GM23248 (cell line): Measurements from ENCODE around the gene GLB1L2.

ENCODE experiments used
- EZH2 ChIP-seq: fragments of 200-600 bp; sonication (generic); IDR thresholded peaks from 2 replicates; pipeline ENCODE4 v1.6.1; 2018; ENCODE audit warnings: antibody characterized with exemption, mild to moderate bottlenecking; ENCODE audit not compliant: insufficient read depth, poor library complexity, severe bottlenecking
- EZH2phosphoT487 ChIP-seq: fragments of 200-600 bp; sonication (generic); IDR thresholded peaks from 2 replicates; pipeline ENCODE4 v1.6.1; 2018; ENCODE audit warnings: antibody characterized with exemption, moderate library complexity, mild to moderate bottlenecking, low read depth; ENCODE audit not compliant: insufficient read depth

DNA sequence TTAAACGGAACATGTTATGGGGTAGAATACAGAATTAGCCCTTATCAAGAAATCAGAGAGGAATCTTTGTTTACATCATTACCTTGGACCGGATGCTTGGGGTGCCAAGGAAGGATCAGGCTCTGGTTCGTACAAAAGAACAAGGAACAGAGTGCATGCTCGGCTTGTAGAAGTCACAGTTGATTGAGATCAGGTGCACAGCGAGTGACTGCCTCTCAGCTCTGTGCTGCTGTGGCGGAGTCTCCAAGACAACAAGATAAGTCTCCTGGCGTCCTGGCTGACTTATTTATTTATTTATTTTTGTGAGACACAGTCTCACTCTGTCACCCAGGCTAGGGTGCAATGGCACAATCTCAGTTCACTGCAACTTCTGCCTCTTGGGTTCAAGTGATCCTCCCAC is 31.8 kb downstream of the GLB1L2 start:
- TF ChIP-seq EZH2 (no peak), EZH2phosphoT487 (no peak)
